Thymus (tissue), 14 donors: Measurements from ENCODE around the gene COX4I1. TPM values are rescaled to one million over a fixed set of nuclear protein-coding genes. Genes with fewer than 3 reads are reported as not detected.

ENCODE experiments used
- DNase-seq, 9 donors: peaks; one replicate each; pipeline ENCODE4 v3.0.0-alpha.2; 2013; ENCODE audit warnings: low spot score in 9 of 9, low read depth in 6 of 9, missing footprints in 1 of 9
- H3K27ac ChIP-seq, 2 donors: one replicate each; pipeline ENCODE4 v1.5.1; 2013; ENCODE audit warnings: control low read depth in 1 of 2, low read depth in 1 of 2, low read length in 1 of 2, mild to moderate bottlenecking in 1 of 2, moderate library complexity in 1 of 2
- H3K27me3 ChIP-seq, 2 donors: one replicate each; pipeline ENCODE4 v1.5.1; 2013; ENCODE audit warnings: low read length in 1 of 2; ENCODE audit not compliant: control insufficient read depth in 2 of 2, insufficient read depth in 1 of 2
- H3K36me3 ChIP-seq, 2 donors: one replicate each; pipeline ENCODE4 v1.5.1; 2013; ENCODE audit warnings: low read length in 1 of 2, mild to moderate bottlenecking in 1 of 2, moderate library complexity in 1 of 2; ENCODE audit not compliant: control insufficient read depth in 2 of 2, insufficient read depth in 2 of 2
- H3K4me1 ChIP-seq, 2 donors: one replicate each; pipeline ENCODE4 v1.5.1; 2013; ENCODE audit warnings: low read length in 2 of 2; ENCODE audit not compliant: control insufficient read depth in 2 of 2, insufficient read depth in 2 of 2
- H3K4me3 ChIP-seq, 2 donors: one replicate each; pipeline ENCODE4 v1.5.1; 2013; ENCODE audit warnings: low read length in 2 of 2, control low read depth in 1 of 2, mild to moderate bottlenecking in 1 of 2
- H3K9me3 ChIP-seq, 2 donors: one replicate each; pipeline ENCODE4 v1.5.1; 2013; ENCODE audit warnings: low read length in 1 of 2, mild to moderate bottlenecking in 1 of 2; ENCODE audit not compliant: control insufficient read depth in 2 of 2, insufficient read depth in 1 of 2
- WGBS: extraction: QIAGEN DNeasy Blood & Tissue Kit; methylation state at CpG from one replicate; pipeline ENCODE4 v1.1.7; 2013; 5-methylcytosine and 5-hydroxymethylcytosine counted together
- long read RNA-seq, 10 donors: transcript quantifications; one replicate each; lab custom pipeline, GENCODE V29; 2026
- polyA plus RNA-seq: library from polyadenylated mRNA; stranded (reverse); fragments of 200-250 nt; gene quantifications from one replicate; pipeline ENCODE4 v1.2.3, GENCODE V29; 2013
- total RNA-seq: library from RNA; stranded (reverse); fragments of 120-200 nt; gene quantifications from one replicate; pipeline ENCODE4 v1.2.4, GENCODE V29; 2013
- donor health status: healthy.

The COX4I1 gene
- total RNA-seq (565 TPM), polyA plus RNA-seq (890 TPM)
- long read RNA-seq, donor 1, transcript COX4I1-217 (1 exons, 3,946 nt): minor isoform, 8 of 54 reads
- long read RNA-seq, donor 1, transcript COX4I1-201 (5 exons, 708 nt): major isoform, 38 of 54 reads
- long read RNA-seq, donor 1, partial matches to known transcripts: 5 of 54 reads
- long read RNA-seq, donor 1, other reads (novel, unspliced or antisense): 0 of 54 reads
- long read RNA-seq, donor 2: 0 reads
- long read RNA-seq, donor 3, transcript COX4I1-201 (5 exons, 708 nt): major isoform, 564 of 746 reads
- long read RNA-seq, donor 3, transcript COX4I1-217 (1 exons, 3,946 nt): minor isoform, 33 of 746 reads
- long read RNA-seq, donor 3, transcript COX4I1-202 (5 exons, 716 nt): minor isoform, 5 of 746 reads
- long read RNA-seq, donor 3, transcript COX4I1-215 (3 exons, 2,271 nt): minor isoform, 10 of 746 reads
- long read RNA-seq, donor 3, partial matches to known transcripts: 107 of 746 reads
- long read RNA-seq, donor 3, other reads (novel, unspliced or antisense): 16 of 746 reads
- long read RNA-seq, donor 4, transcript COX4I1-217 (1 exons, 3,946 nt): minor isoform, 20 of 254 reads
- long read RNA-seq, donor 4, transcript COX4I1-215 (3 exons, 2,271 nt): minor isoform, 9 of 254 reads
- long read RNA-seq, donor 4, transcript COX4I1-201 (5 exons, 708 nt): major isoform, 184 of 254 reads
- long read RNA-seq, donor 4, partial matches to known transcripts: 39 of 254 reads
- long read RNA-seq, donor 4, other reads (novel, unspliced or antisense): 0 of 254 reads
- long read RNA-seq, donor 5, transcript COX4I1-215 (3 exons, 2,271 nt): minor isoform, 18 of 779 reads
- long read RNA-seq, donor 5, transcript COX4I1-201 (5 exons, 708 nt): major isoform, 574 of 779 reads
- long read RNA-seq, donor 5, transcript COX4I1-217 (1 exons, 3,946 nt): minor isoform, 45 of 779 reads
- long read RNA-seq, donor 5, transcript COX4I1-211 (5 exons, 490 nt): minor isoform, 6 of 779 reads
- long read RNA-seq, donor 5, partial matches to known transcripts: 108 of 779 reads
- long read RNA-seq, donor 5, other reads (novel, unspliced or antisense): 21 of 779 reads
- long read RNA-seq, donor 6, transcript COX4I1-215 (3 exons, 2,271 nt): minor isoform, 6 of 315 reads
- long read RNA-seq, donor 6, transcript COX4I1-217 (1 exons, 3,946 nt): minor isoform, 16 of 315 reads
- long read RNA-seq, donor 6, transcript COX4I1-201 (5 exons, 708 nt): major isoform, 249 of 315 reads
- long read RNA-seq, donor 6, partial matches to known transcripts: 41 of 315 reads
- long read RNA-seq, donor 6, other reads (novel, unspliced or antisense): 0 of 315 reads
- long read RNA-seq, donor 7, transcript COX4I1-217 (1 exons, 3,946 nt): minor isoform, 43 of 396 reads
- long read RNA-seq, donor 7, transcript COX4I1-201 (5 exons, 708 nt): major isoform, 298 of 396 reads
- long read RNA-seq, donor 7, partial matches to known transcripts: 45 of 396 reads
- long read RNA-seq, donor 7, other reads (novel, unspliced or antisense): 6 of 396 reads
- long read RNA-seq, donor 8, transcript COX4I1-201 (5 exons, 708 nt): major isoform, 126 of 139 reads
- long read RNA-seq, donor 8, partial matches to known transcripts: 8 of 139 reads
- long read RNA-seq, donor 8, other reads (novel, unspliced or antisense): 0 of 139 reads
- long read RNA-seq, donor 9, transcript COX4I1-217 (1 exons, 3,946 nt): minor isoform, 14 of 308 reads
- long read RNA-seq, donor 9, transcript COX4I1-201 (5 exons, 708 nt): major isoform, 257 of 308 reads
- long read RNA-seq, donor 9, partial matches to known transcripts: 25 of 308 reads
- long read RNA-seq, donor 9, other reads (novel, unspliced or antisense): 5 of 308 reads
- long read RNA-seq, donor 10, transcript COX4I1-217 (1 exons, 3,946 nt): minor isoform, 13 of 300 reads
- long read RNA-seq, donor 10, transcript COX4I1-215 (3 exons, 2,271 nt): minor isoform, 8 of 300 reads
- long read RNA-seq, donor 10, transcript COX4I1-201 (5 exons, 708 nt): major isoform, 239 of 300 reads
- long read RNA-seq, donor 10, partial matches to known transcripts: 35 of 300 reads
- long read RNA-seq, donor 10, other reads (novel, unspliced or antisense): 0 of 300 reads

- peak within 1 kb of the TSS; percentile 73 to 89 for H3K27ac ChIP-seq
- WGBS: under 1% methylated on average over 87 of the region's 87 CpGs
- H3K9me3 ChIP-seq: no peaks in the 10 kb centered on the region
- peaks cover 14% of the 10 kb centered on the region in 2 donors for H3K4me1 ChIP-seq
- DNase-seq: peak; percentile 77 to 96 (median 89)
- peaks cover 51 to 52% of the 10 kb centered on the region in 2 donors for H3K36me3 ChIP-seq
- peak within 1 kb of the TSS; percentile 83 to 91 for H3K4me3 ChIP-seq
- no peaks in the 10 kb centered on the region for H3K27me3 ChIP-seq
Observed at GRCh38 chr16:85799497-85800320, at the start of gene COX4I1, which contains the start of gene EMC8. Gene COX4I1, plus strand, starts transcription at chr16:85799695. Its CDS starts 1,511 bp downstream, at chr16:85801206. Gene EMC8, minus strand, starts transcription at chr16:85799544. Its CDS starts 249 bp downstream, at chr16:85799295.

GRCh38 chr16:85749771-85750145, 49.7 kb upstream of the COX4I1 start:
- Histone ChIP-seq H3K4me1 (peaks cover 6 to 32% of the 10 kb centered on the region in 2 donors), H3K36me3 (no peaks in the 10 kb centered on the region), H3K27ac (no peak overlapping the region), H3K9me3 (peaks cover 0 to 6% of the 10 kb centered on the region in 2 donors), H3K4me3 (peak overlapping the region in 1 of 2 donors; percentile 45), H3K27me3 (peaks cover 37 to 65% of the 10 kb centered on the region in 2 donors)
- no peak for DNase-seq
- 36% methylated on average over 14 of the region's 14 CpGs for WGBS

DNA sequence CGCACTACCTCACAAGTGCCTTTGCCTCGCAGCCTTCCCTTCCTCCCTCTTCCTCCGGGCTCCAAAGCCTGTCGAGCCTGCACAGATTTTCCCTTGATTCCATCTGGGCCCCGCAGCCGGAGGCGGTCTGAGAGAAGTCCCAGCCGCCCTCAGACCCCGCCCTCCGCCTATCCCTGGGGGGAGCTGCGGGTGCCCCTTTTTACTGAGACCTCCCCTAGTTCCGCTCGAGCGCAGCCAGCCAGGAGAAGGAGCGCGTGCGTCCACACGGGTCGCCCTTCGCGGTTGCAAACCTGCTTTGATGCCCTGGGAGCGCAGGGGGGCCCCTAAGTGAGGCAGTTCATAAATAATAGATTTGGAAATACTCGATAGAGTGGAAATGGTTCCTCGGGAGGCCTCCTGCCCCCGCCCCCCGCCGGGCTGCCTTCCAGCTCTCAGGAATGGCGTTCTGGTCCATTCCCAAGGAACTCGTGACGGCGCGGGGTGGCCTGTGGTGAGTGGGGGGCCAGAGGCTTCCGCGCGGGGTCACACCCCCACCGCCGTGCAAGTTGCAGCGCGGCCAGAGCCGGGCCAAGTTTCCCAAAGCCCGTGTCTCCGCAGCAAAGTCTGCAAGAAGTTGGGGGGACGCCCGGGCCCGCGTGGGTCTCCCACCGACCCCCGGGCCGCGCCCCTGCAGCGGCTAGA, 49.2 kb upstream of the COX4I1 start:
- 1% methylated on average over 51 of the region's 51 CpGs for WGBS
- Histone ChIP-seq H3K36me3 (no peaks in the 10 kb centered on the region), H3K4me1 (peaks cover 6 to 32% of the 10 kb centered on the region in 2 donors), H3K9me3 (peaks cover 0 to 6% of the 10 kb centered on the region in 2 donors), H3K27ac (no peak overlapping the region), H3K4me3 (peak overlapping the region; percentile 16 to 45), H3K27me3 (peaks cover 37 to 67% of the 10 kb centered on the region in 2 donors)
- no peak for DNase-seq

- H3K4me3 ChIP-seq: peak within 1 kb of the TSS; percentile 16 to 45
- peaks cover 6 to 32% of the 10 kb centered on the region in 2 donors for H3K4me1 ChIP-seq
- no peak within 1 kb of the TSS for H3K27ac ChIP-seq
- H3K9me3 ChIP-seq: peaks cover 0 to 6% of the 10 kb centered on the region in 2 donors
- WGBS: 11% methylated on average over 96 of the region's 96 CpGs
- DNase-seq: no peak
- H3K27me3 ChIP-seq: peaks cover 37 to 68% of the 10 kb centered on the region in 2 donors
- no peaks in the 10 kb centered on the region for H3K36me3 ChIP-seq
Observed at GRCh38 chr16:85750827-85751697, 48.4 kb upstream of the COX4I1 start, which contains the start of gene C16orf74. Gene C16orf74, minus strand, starts transcription at chr16:85751096. Its CDS starts 15,879 bp downstream, at chr16:85735217.

- Histone ChIP-seq H3K36me3 (no peaks in the 10 kb centered on the region), H3K4me1 (peaks cover 6 to 32% of the 10 kb centered on the region in 2 donors), H3K27me3 (peaks cover 37 to 70% of the 10 kb centered on the region in 2 donors), H3K27ac (no peak overlapping the region), H3K4me3 (no peak overlapping the region), H3K9me3 (peaks cover 0 to 6% of the 10 kb centered on the region in 2 donors)
- 78% methylated on average over 15 of the region's 15 CpGs for WGBS
- DNase-seq: no peak
Observed at GRCh38 chr16:85751698-85752501, 47.6 kb upstream of the COX4I1 start.
